ENCODE measurements around the gene DNM3. TPM values are rescaled to one million over a fixed set of nuclear protein-coding genes. Genes with fewer than 3 reads are reported as not detected.

Gene DNM3
- total and polyA plus RNA-seq, 10 of the 15 experiments (the other 5 are each of a cell fraction or from before 2014, with no cell fraction given) = 0.03 to 1.5 (median 0.08) TPM; not detected in 3

GRCh38 chr1:172269084-172269483 lies 427.8 kb downstream of the DNM3 start:
- intact Hi-C loops (cut with micrococcal nuclease; ENCODE audit: unreplicated experiment) = no loop called here
- H3K9ac ChIP-seq (ENCODE audit: control insufficient read depth, insufficient read depth, low read length) = no peak overlapping the region

More at GRCh38 chr1:172269084-172269483, 427.8 kb downstream of the DNM3 start:
- no peaks in the 10 kb centered on the region for H3K27me3 ChIP-seq (replicated peaks in 1 of 2; ENCODE audit: control insufficient read depth in 2 of 2, insufficient read depth in 2 of 2, low read length in 1 of 2)
- ChIA-PET RAD21 (ENCODE audit: unreplicated experiment) (interaction anchor here (0.7 to 2.5 kb wide), 3 partner anchors 90 to 131 kb away, joined by 3 to 7 read pairs (median 4); no protein-coding TSS in a partner anchor), SMC1A (ENCODE audit: uncharacterized antibody, unreplicated experiment) (interaction anchor here (0.6 to 2.7 kb wide), 8 partner anchors 15 to 178 kb away, joined by 3 to 11 read pairs (median 4); no protein-coding TSS in a partner anchor), CTCF (interaction anchor here (1.1 to 1.4 kb wide), 2 partner anchors 16 to 90 kb away, joined by 3 read pairs; no protein-coding TSS in a partner anchor), POLR2A (no interaction called here)
- no peaks in the 10 kb centered on the region for H3K36me3 ChIP-seq (ENCODE audit: control insufficient read depth in 2 of 2, insufficient read depth in 2 of 2, low read length in 1 of 2)
- WGBS (ENCODE audit: insufficient coverage, insufficient replicate concordance, low lambda C conversion rate, missing lambda C conversion rate) = 62% methylated on average over 5 of the region's 5 CpGs
- H3K4me3 ChIP-seq = no peak overlapping the region
- H3K79me2 ChIP-seq (ENCODE audit: control insufficient read depth, insufficient read depth, low read length) = no peaks in the 10 kb centered on the region
- no peak for TF ChIP-seq TCF7 (IDR thresholded peaks at IDR 0.05; ENCODE audit: borderline replicate concordance)
- TF ChIP-seq, protein P1, sequence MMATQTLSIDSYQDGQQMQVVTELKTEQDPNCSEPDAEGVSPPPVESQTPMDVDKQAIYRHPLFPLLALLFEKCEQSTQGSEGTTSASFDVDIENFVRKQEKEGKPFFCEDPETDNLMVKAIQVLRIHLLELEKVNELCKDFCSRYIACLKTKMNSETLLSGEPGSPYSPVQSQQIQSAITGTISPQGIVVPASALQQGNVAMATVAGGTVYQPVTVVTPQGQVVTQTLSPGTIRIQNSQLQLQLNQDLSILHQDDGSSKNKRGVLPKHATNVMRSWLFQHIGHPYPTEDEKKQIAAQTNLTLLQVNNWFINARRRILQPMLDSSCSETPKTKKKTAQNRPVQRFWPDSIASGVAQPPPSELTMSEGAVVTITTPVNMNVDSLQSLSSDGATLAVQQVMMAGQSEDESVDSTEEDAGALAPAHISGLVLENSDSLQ (IDR thresholded peaks at IDR 0.05) = no peak
- no peak for TF ChIP-seq NFXL1 (IDR thresholded peaks at IDR 0.05; ENCODE audit: borderline replicate concordance)
- TF ChIP-seq, protein P2, sequence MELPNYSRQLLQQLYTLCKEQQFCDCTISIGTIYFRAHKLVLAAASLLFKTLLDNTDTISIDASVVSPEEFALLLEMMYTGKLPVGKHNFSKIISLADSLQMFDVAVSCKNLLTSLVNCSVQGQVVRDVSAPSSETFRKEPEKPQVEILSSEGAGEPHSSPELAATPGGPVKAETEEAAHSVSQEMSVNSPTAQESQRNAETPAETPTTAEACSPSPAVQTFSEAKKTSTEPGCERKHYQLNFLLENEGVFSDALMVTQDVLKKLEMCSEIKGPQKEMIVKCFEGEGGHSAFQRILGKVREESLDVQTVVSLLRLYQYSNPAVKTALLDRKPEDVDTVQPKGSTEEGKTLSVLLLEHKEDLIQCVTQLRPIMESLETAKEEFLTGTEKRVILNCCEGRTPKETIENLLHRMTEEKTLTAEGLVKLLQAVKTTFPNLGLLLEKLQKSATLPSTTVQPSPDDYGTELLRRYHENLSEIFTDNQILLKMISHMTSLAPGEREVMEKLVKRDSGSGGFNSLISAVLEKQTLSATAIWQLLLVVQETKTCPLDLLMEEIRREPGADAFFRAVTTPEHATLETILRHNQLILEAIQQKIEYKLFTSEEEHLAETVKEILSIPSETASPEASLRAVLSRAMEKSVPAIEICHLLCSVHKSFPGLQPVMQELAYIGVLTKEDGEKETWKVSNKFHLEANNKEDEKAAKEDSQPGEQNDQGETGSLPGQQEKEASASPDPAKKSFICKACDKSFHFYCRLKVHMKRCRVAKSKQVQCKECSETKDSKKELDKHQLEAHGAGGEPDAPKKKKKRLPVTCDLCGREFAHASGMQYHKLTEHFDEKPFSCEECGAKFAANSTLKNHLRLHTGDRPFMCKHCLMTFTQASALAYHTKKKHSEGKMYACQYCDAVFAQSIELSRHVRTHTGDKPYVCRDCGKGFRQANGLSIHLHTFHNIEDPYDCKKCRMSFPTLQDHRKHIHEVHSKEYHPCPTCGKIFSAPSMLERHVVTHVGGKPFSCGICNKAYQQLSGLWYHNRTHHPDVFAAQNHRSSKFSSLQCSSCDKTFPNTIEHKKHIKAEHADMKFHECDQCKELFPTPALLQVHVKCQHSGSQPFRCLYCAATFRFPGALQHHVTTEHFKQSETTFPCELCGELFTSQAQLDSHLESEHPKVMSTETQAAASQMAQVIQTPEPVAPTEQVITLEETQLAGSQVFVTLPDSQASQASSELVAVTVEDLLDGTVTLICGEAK (IDR thresholded peaks at IDR 0.05; ENCODE audit: borderline replicate concordance) = no peak
- TF ChIP-seq MAX (IDR thresholded peaks at IDR 0.05; ENCODE audit: low read depth, low read length) = no peak
- no peak for TF ChIP-seq ZZZ3 (IDR thresholded peaks at IDR 0.05; ENCODE audit: control insufficient read depth, insufficient read length, low read depth)
- no peak for TF ChIP-seq CREM (IDR thresholded peaks at IDR 0.05; ENCODE audit: low read depth)
- no peak for TF ChIP-seq SMAD1 (IDR thresholded peaks at IDR 0.05; ENCODE audit: low read depth, partially characterized antibody)
- no peak for TF ChIP-seq MTA2 (IDR thresholded peaks at IDR 0.05; ENCODE audit: low read depth)
- no peak overlapping the region for H3K27ac ChIP-seq (ENCODE audit: control insufficient read depth, insufficient read depth)
- H2AFZ ChIP-seq (ENCODE audit: control insufficient read depth, low read depth, low read length) = no peak overlapping the region
- no peak for ATAC-seq
- BruUV-seq (replicated peaks) = no TSS peak
- H3K4me2 ChIP-seq (ENCODE audit: control insufficient read depth, insufficient read depth) = no peak overlapping the region
- no peaks in the 10 kb centered on the region for H3K9me3 ChIP-seq (replicated peaks; ENCODE audit: control insufficient read depth, insufficient read depth, low read length)
- peaks cover 14% of the 10 kb centered on the region for H3K4me1 ChIP-seq (ENCODE audit: control insufficient read depth, insufficient read depth, low read length)
- in situ Hi-C loops (cut with MboI) = no loop called here
- no peak for FAIRE-seq
- DNase-seq (ENCODE audit: low read depth, low spot score) = no peak
- H4K20me1 ChIP-seq (ENCODE audit: control insufficient read depth, insufficient read depth) = no peaks in the 10 kb centered on the region

All from GM12878 (cell line).